GM21825 (cell line): Measurements from ENCODE around the gene ITGAL.
A peak's percentile ranks its signal among the peaks of the same experiment; 100 is the strongest.
"Not testable (repeated sequence)": the region's sequence is repeated elsewhere in the genome, so short reads cannot be mapped to it uniquely, and the experiment has no call there.

ENCODE experiments used
- ATAC-seq: cut with Tn5 transposase; IDR thresholded peaks from one replicate; pipeline ENCODE4 v1.9.1; 2021; ENCODE audit warnings: mild to moderate bottlenecking, moderate library complexity; ENCODE audit not compliant: unreplicated experiment

Gene ITGAL

DNA sequence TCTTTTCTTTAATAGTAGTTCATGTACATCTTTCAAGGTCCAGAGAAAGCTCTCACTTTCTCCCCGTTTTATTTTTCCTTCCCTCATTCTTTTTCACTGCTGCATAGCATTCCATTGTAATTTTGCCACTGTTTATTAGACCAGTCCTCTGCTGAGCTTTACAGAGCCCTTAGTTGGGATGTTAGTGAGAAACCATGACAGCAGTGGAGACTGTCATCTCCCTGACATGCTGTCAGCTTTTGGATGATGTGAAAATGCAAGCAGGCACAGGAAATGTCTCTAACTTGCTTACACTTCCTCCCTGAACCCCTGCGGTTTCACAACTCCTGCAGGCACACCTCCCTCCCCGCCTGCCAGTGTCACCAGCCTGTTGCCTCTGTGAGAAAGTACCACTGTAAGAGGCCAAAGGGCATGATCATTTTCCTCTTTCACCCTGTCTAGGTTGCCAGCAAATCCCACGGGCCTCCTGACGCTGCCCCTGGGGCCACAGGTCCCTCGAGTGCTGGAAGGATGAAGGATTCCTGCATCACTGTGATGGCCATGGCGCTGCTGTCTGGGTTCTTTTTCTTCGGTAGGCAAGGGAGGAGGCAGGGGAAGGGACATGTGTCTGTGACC, at the start of gene ITGAL:
Gene ITGAL (plus strand): TSS at position 415 of the 615 bp plus-strand sequence. CDS start 96 bp downstream, at position 511.
- peak; percentile 60 for ATAC-seq

DNA sequence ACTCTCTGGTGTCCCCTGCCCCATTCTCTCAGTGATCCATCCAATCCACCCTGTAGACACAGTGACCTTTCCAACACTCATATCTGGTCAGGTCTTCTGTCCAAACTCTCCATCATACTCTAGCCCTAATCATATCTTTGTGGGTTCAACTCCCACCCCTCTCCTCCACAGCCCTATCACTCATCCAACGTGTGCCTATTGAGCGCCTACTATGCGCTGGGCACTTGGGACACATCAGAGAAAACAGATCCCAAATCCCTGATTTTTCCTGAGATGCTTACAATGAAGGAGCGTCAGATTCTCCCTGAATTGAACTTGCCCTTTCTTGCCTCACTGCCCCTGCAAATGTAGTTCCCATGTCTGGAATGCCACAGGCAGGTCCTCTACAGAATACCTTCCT, 44.5 kb upstream of the ITGAL start:
- no peak for ATAC-seq

- no peak for ATAC-seq
Measured at GRCh38 chr16:30429418-30429677, 43.2 kb upstream of the ITGAL start.

- ATAC-seq: peak; percentile 94
Measured at GRCh38 chr16:30429678-30430427, 42.7 kb upstream of the ITGAL start, which contains the start of gene DCTPP1. Gene DCTPP1 (minus strand): TSS chr16:30430030. CDS start chr16:30429980, 50 bp downstream.

GRCh38 chr16:30430428-30430970, 42.0 kb upstream of the ITGAL start:
- ATAC-seq: peak; percentile 5

GRCh38 chr16:30434852-30435251, 37.7 kb upstream of the ITGAL start:
- no peak for ATAC-seq

GRCh38 chr16:30437511-30438046, 35.0 kb upstream of the ITGAL start:
- ATAC-seq: no peak

DNA sequence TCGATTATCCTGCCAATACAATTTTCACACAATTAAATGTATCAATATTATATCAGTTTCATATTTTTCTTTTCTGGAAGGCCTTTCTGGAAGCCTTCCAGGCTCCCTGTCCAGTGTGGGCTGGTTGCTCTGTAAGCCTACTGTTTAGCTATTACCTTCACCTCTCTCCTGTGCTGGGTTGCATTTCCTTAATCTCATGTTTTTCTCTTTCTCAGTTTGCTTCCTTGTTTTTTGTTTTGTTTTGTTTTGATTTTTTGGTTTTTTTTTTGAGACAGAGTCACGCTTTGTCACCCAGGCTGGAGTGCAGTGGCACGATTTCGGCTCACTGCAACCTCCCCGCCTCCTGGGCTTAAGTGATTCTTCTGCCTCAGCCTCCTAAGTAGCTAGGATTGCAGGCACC, 33.7 kb upstream of the ITGAL start:
- no peak for ATAC-seq

DNA sequence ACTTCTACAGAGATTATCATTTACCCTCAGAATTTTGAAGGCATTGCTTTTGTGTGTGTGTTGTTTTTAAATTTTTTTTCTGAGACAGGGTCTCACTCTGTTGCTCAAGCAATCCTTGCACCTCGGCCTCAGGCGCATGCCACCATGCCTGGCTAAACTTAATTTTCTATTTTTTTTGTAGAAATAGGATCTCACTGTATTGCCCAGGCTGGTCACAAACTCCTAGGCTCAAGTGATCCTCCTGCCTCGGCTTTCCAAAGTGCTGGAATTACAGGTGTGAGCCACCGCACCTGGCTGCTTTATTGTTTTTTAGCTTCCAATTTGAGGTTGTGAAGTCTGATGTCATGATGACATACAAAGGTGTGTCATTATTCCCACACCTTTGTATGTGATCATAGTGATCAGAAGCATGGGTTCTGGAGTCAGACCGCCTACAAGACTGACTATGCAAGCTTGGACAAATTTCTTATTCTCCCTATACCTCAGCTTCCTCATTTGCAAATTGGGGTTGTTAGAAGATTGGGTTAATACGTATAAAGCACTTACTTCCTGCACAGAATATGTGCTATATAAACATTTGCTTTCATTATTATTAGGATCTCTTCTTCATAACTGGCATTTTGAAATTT, 32.7 kb upstream of the ITGAL start:
- ATAC-seq: no peak

- ATAC-seq: no peak
Measured at GRCh38 chr16:30443631-30444030, 28.9 kb upstream of the ITGAL start.

DNA sequence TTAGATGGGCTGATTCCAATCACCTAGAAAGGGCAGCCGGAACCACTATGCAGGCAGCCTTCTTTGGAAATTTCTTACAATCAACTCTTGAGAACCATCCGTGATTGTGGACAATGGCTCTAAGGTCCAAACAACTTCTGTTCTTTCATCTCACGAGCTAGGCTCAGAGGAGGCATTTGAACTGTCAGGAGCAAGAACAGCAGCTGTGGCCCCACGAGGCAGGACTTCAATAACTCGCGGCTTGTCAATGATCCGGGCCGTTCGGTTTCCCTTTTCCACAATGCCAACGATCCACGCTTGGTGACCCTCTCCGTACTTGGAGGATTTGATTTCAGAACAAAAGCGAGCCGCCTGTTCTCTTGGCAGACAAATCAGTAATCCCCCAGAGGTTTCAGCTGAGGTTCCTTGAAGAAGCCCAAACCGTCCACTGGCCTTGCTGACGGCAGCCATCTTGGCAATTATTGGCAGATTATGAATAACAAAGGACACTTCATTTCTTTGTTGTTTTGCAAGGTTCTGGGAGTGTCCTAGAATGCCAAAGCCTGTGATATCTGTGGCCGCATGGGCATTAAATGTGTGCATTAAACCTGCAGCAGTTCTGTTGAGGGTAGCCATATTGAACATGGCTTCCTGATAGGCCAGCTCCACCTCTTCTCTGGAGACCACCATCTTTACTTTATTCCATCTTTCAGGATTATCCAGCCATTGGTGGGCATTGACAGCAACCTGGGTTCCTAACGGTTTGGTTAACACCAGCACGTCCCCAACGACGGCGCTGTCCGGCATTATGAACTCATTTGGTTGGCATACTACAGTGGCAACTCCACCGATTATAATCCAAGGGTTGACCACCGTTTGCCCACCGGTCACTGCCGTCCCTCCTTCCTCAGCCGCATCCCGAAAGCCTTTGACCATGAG, 28.1 kb upstream of the ITGAL start:
- ATAC-seq: no peak

- no peak for ATAC-seq
Measured at GRCh38 chr16:30445149-30445407, 27.5 kb upstream of the ITGAL start.

GRCh38 chr16:30445408-30446202, 26.9 kb upstream of the ITGAL start, which contains the start of gene SEPHS2:
Gene SEPHS2 (minus strand): TSS chr16:30445874. CDS start chr16:30445727, 147 bp downstream.
- peak; percentile 83 for ATAC-seq

GRCh38 chr16:30446203-30446595, 26.3 kb upstream of the ITGAL start:
- no peak for ATAC-seq

DNA sequence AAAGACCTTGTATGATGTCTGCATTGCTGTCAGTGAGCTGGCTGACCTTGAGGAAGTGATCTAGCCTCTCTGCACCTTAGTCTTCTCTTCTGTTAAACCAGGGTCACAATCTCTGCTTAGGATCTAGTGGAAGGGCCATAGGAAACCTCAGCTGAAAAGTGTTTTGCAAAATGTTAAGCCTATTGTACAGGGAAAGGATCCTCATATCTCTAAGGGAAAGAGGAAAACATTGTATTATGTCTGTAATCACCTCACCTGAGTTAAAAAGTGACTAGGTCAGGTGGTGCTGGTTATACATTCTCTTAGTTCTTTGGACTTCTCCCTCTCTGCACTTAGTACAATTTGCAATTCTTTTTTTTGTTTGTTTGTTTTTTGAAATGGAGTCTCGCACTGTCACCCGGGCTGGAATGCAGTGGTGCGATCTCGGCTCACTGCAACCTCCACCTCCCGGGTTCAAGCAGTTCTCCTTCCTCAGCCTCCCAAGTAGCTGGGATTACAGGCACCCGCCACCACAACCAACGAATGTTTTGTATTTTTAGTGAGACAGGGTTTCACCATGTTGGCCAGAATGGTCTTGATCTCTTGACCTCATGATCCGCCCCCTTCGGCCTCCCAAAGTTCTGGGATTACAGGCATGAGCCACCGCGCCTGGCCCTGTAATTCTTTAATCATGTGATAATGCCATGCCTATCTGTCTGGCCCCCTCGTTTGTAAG, 24.9 kb upstream of the ITGAL start:
- ATAC-seq: no peak

- ATAC-seq: no peak
Measured at GRCh38 chr16:30449116-30449435, 23.5 kb upstream of the ITGAL start.

- ATAC-seq: not testable (repeated sequence)
Measured at GRCh38 chr16:30452709-30453580, 19.6 kb upstream of the ITGAL start.

- no peak for ATAC-seq
Measured at GRCh38 chr16:30456302-30456701, 16.2 kb upstream of the ITGAL start.

- no peak for ATAC-seq
Measured at GRCh38 chr16:30457256-30457655, 15.3 kb upstream of the ITGAL start.
